Right lung (tissue), 5 donors: ENCODE results near the gene ENOSF1. TPM values are rescaled to one million over a fixed set of nuclear protein-coding genes. Genes with fewer than 3 reads are reported as not detected.
"Not testable (repeated sequence)": the region's sequence is repeated elsewhere in the genome, so short reads cannot be mapped to it uniquely, and the experiment has no call there.

ENCODE experiments used
- DNase-seq, 2 donors: peaks; one replicate each; pipeline ENCODE4 v3.0.0-alpha.2; 2013
- polyA plus RNA-seq, 5 donors: library from polyadenylated mRNA; unstranded; fragments of 120-200 nt; gene quantifications; one replicate each; pipeline versions ENCODE4 v1.2.1 to v1.2.3, GENCODE V29; 2013; ENCODE audit warnings: inconsistent platforms in 1 of 5, low replicate concordance in 1 of 5; ENCODE audit not compliant: insufficient read length in 5 of 5, insufficient read depth in 1 of 5

Gene ENOSF1
- polyA plus RNA-seq, 5 donors = 100 to 128 (median 116) TPM

GRCh38 chr18:709771-710170 lies 2.7 kb downstream of the ENOSF1 start:
- no peak for DNase-seq

- no peak for DNase-seq
Observed at GRCh38 chr18:708096-708495, 4.3 kb downstream of the ENOSF1 start.

GRCh38 chr18:706405-706804 lies 6.0 kb downstream of the ENOSF1 start:
- DNase-seq = no peak

- no peak for DNase-seq
Observed at GRCh38 chr18:703213-703967, 9.0 kb downstream of the ENOSF1 start.

- DNase-seq = no peak
Observed at GRCh38 chr18:697800-698199, 14.6 kb downstream of the ENOSF1 start.

GRCh38 chr18:697012-697411 lies 15.4 kb downstream of the ENOSF1 start:
- DNase-seq = no peak

GRCh38 chr18:693466-694187 lies 18.8 kb downstream of the ENOSF1 start:
- no peak for DNase-seq

- no peak for DNase-seq
Observed at GRCh38 chr18:692824-693223, 19.6 kb downstream of the ENOSF1 start.

- DNase-seq = no peak
Observed at GRCh38 chr18:688323-688722, 24.1 kb downstream of the ENOSF1 start.

- DNase-seq = no peak
Observed at GRCh38 chr18:686339-687111, 25.9 kb downstream of the ENOSF1 start.

- DNase-seq = no peak
Observed at GRCh38 chr18:685438-685837, 27.0 kb downstream of the ENOSF1 start.

- DNase-seq = no peak
Observed at GRCh38 chr18:683531-683930, 28.9 kb downstream of the ENOSF1 start.

- DNase-seq = no peak
Observed at GRCh38 chr18:682833-683232, 29.6 kb downstream of the ENOSF1 start.

GRCh38 chr18:682416-682815 lies 30.0 kb downstream of the ENOSF1 start:
- DNase-seq = not testable (repeated sequence)

- no peak for DNase-seq
Observed at GRCh38 chr18:681985-682384, 30.4 kb downstream of the ENOSF1 start.

GRCh38 chr18:680392-680791 lies 32.0 kb downstream of the ENOSF1 start:
- DNase-seq = no peak

GRCh38 chr18:679516-679915 lies 32.9 kb downstream of the ENOSF1 start:
- DNase-seq = no peak

GRCh38 chr18:678482-679182 lies 33.8 kb downstream of the ENOSF1 start:
- no peak for DNase-seq

GRCh38 chr18:677951-678381 lies 34.5 kb downstream of the ENOSF1 start:
- DNase-seq = no peak

- no peak for DNase-seq
Observed at GRCh38 chr18:677145-677544, 35.3 kb downstream of the ENOSF1 start.

- DNase-seq = no peak
Observed at GRCh38 chr18:676736-677135, 35.7 kb downstream of the ENOSF1 start.

- DNase-seq = no peak
Observed at GRCh38 chr18:676069-676468, 36.4 kb downstream of the ENOSF1 start.
